DMS79 (cell line): Measurements from ENCODE around the gene TINAGL1.
A peak's percentile ranks its signal among the peaks of the same experiment; 100 is the strongest.

Experiments
- DNase-seq: peaks from one replicate; lab custom pipeline; 2025; lab: John Stamatoyannopoulos, UW

The TINAGL1 gene

GRCh38 chr1:31568895-31569595, 7.3 kb upstream of the TINAGL1 start:
- DNase-seq = no peak

GRCh38 chr1:31569596-31570173, 6.6 kb upstream of the TINAGL1 start:
- DNase-seq = no peak

- DNase-seq = peak; percentile 29
Observed at GRCh38 chr1:31570228-31570627, 6.1 kb upstream of the TINAGL1 start.

- no peak for DNase-seq
Observed at GRCh38 chr1:31570906-31571305, 5.4 kb upstream of the TINAGL1 start.

GRCh38 chr1:31571340-31572295, 4.7 kb upstream of the TINAGL1 start:
- no peak for DNase-seq

- no peak for DNase-seq
Observed at GRCh38 chr1:31572323-31573104, 3.8 kb upstream of the TINAGL1 start.

GRCh38 chr1:31573261-31573660, 3.1 kb upstream of the TINAGL1 start:
- DNase-seq = no peak

- no peak for DNase-seq
Observed at GRCh38 chr1:31574749-31575368, 1.5 kb upstream of the TINAGL1 start.

- DNase-seq = no peak
Observed at GRCh38 chr1:31575369-31576140, 760 bp upstream of the TINAGL1 start.

- DNase-seq = no peak
Observed at GRCh38 chr1:31576743-31577455, 584 bp downstream of the TINAGL1 start.

GRCh38 chr1:31577515-31578192, 1.3 kb downstream of the TINAGL1 start:
- no peak for DNase-seq

GRCh38 chr1:31579374-31579773, 3.1 kb downstream of the TINAGL1 start:
- no peak for DNase-seq

GRCh38 chr1:31580513-31580870, 4.2 kb downstream of the TINAGL1 start:
- DNase-seq = no peak

- no peak for DNase-seq
Observed at GRCh38 chr1:31580891-31581603, 4.7 kb downstream of the TINAGL1 start.

GRCh38 chr1:31581821-31582810, 5.8 kb downstream of the TINAGL1 start:
- DNase-seq = no peak

- DNase-seq = no peak
Observed at GRCh38 chr1:31583082-31583994, 7.0 kb downstream of the TINAGL1 start.
